ENCODE results near the gene SKIDA1. TPM values are rescaled to one million over a fixed set of nuclear protein-coding genes. Genes with fewer than 3 reads are reported as not detected.

Gene SKIDA1
- total RNA-seq, 6 donors from 2014 or later = under 0.01 to 1.6 (median 0.86) TPM

- 78 to 79% methylated on average over 4 of the region's 4 CpGs for WGBS, 2 donors
Measured at GRCh38 chr10:21505711-21506278, 19.7 kb downstream of the SKIDA1 start.

GRCh38 chr10:21503542-21503941 lies 21.9 kb downstream of the SKIDA1 start:
- ATAC-seq (ENCODE audit: low FRiP score in 2 of 2) (no peak), DNase-seq (no peak)
- 80 to 88% methylated on average over 1 of the region's 1 CpG for WGBS, 2 donors
- H3K27ac ChIP-seq = no peak overlapping the region
- no peaks in the 10 kb centered on the region for H3K36me3 ChIP-seq
- H3K4me3 ChIP-seq = no peak overlapping the region
- H3K9me3 ChIP-seq = no peaks in the 10 kb centered on the region
- H3K4me1 ChIP-seq = peaks cover 4 to 10% (median 10%) of the 10 kb centered on the region in 4 donors
- TF ChIP-seq CTCF (IDR thresholded peaks at IDR 0.05) = no peak
- TF ChIP-seq POLR2A (IDR thresholded peaks at IDR 0.05) = no peak
- TF ChIP-seq POLR2AphosphoS5 (IDR thresholded peaks at IDR 0.05) = no peak
- TF ChIP-seq EP300 (IDR thresholded peaks at IDR 0.05) = no peak
- H3K27me3 ChIP-seq = peaks cover 0 to 4% (median 1%) of the 10 kb centered on the region in 4 donors

More at GRCh38 chr10:21505711-21506278, 19.7 kb downstream of the SKIDA1 start:
- TF ChIP-seq POLR2A (IDR thresholded peaks at IDR 0.05) = no peak
- TF ChIP-seq POLR2AphosphoS5 (IDR thresholded peaks at IDR 0.05) = no peak
- no peak for TF ChIP-seq EP300 (IDR thresholded peaks at IDR 0.05)
- TF ChIP-seq CTCF (IDR thresholded peaks at IDR 0.05) = no peak
- Histone ChIP-seq H3K4me1 (peaks cover 0 to 13% (median 2%) of the 10 kb centered on the region in 4 donors), H3K36me3 (no peaks in the 10 kb centered on the region), H3K9me3 (no peaks in the 10 kb centered on the region), H3K4me3 (no peak overlapping the region), H3K27me3 (peaks cover 0 to 2% (median 0%) of the 10 kb centered on the region in 4 donors), H3K27ac (no peak overlapping the region)
- ATAC-seq (ENCODE audit: low FRiP score in 2 of 2) (no peak), DNase-seq (peak in 1 of 2 donors; percentile 49)

GRCh38 chr10:21502348-21502740 lies 23.1 kb downstream of the SKIDA1 start:
- DNase-seq (no peak), ATAC-seq (ENCODE audit: low FRiP score in 2 of 2) (no peak)
- peaks cover 0 to 4% (median 1%) of the 10 kb centered on the region in 4 donors for H3K27me3 ChIP-seq
- H3K4me3 ChIP-seq = no peak overlapping the region
- no peak for TF ChIP-seq POLR2AphosphoS5 (IDR thresholded peaks at IDR 0.05)
- TF ChIP-seq EP300 (IDR thresholded peaks at IDR 0.05) = no peak
- no peak for TF ChIP-seq CTCF (IDR thresholded peaks at IDR 0.05)
- no peak for TF ChIP-seq POLR2A (IDR thresholded peaks at IDR 0.05)
- 87 to 95% methylated on average over 3 of the region's 3 CpGs for whole genome bisulfite sequencing, 2 donors
- H3K9me3 ChIP-seq = no peaks in the 10 kb centered on the region
- H3K4me1 ChIP-seq = peaks cover 7 to 13% (median 12%) of the 10 kb centered on the region in 4 donors
- no peak overlapping the region for H3K27ac ChIP-seq
- H3K36me3 ChIP-seq = no peaks in the 10 kb centered on the region

GRCh38 chr10:21501731-21502347 lies 23.6 kb downstream of the SKIDA1 start:
- DNase-seq = no peak
- 79 to 93% methylated on average over 2 of the region's 2 CpGs for WGBS, 2 donors
- Histone ChIP-seq H3K27me3 (peaks cover 0 to 7% (median 4%) of the 10 kb centered on the region in 4 donors), H3K36me3 (no peaks in the 10 kb centered on the region), H3K4me3 (no peak overlapping the region), H3K9me3 (no peaks in the 10 kb centered on the region), H3K4me1 (peaks cover 12 to 18% (median 17%) of the 10 kb centered on the region in 4 donors), H3K27ac (no peak overlapping the region)
- no peak for ATAC-seq (ENCODE audit: low FRiP score in 2 of 2)
- TF ChIP-seq CTCF (IDR thresholded peaks at IDR 0.05) (no peak), EP300 (IDR thresholded peaks at IDR 0.05) (no peak), POLR2A (IDR thresholded peaks at IDR 0.05) (no peak), POLR2AphosphoS5 (IDR thresholded peaks at IDR 0.05) (no peak)
